Right renal cortex interstitium (tissue), 3 donors: ENCODE results near the gene DACT1. TPM values are rescaled to one million over a fixed set of nuclear protein-coding genes. Genes with fewer than 3 reads are reported as not detected.
"Not testable (repeated sequence)": the region's sequence is repeated elsewhere in the genome, so short reads cannot be mapped to it uniquely, and the experiment has no call there.

Source experiments
- DNase-seq, 3 donors: peaks; one replicate each; pipeline ENCODE4 v3.0.0-alpha.2; 2013; ENCODE audit warnings: low read depth in 3 of 3, low spot score in 2 of 3
- polyA plus RNA-seq, 3 donors: library from polyadenylated mRNA; unstranded; fragments of 120-200 nt; gene quantifications; one replicate each; pipeline ENCODE4 v1.2.1, GENCODE V29; 2013; ENCODE audit not compliant: insufficient read length in 3 of 3

The DACT1 gene, protein sequence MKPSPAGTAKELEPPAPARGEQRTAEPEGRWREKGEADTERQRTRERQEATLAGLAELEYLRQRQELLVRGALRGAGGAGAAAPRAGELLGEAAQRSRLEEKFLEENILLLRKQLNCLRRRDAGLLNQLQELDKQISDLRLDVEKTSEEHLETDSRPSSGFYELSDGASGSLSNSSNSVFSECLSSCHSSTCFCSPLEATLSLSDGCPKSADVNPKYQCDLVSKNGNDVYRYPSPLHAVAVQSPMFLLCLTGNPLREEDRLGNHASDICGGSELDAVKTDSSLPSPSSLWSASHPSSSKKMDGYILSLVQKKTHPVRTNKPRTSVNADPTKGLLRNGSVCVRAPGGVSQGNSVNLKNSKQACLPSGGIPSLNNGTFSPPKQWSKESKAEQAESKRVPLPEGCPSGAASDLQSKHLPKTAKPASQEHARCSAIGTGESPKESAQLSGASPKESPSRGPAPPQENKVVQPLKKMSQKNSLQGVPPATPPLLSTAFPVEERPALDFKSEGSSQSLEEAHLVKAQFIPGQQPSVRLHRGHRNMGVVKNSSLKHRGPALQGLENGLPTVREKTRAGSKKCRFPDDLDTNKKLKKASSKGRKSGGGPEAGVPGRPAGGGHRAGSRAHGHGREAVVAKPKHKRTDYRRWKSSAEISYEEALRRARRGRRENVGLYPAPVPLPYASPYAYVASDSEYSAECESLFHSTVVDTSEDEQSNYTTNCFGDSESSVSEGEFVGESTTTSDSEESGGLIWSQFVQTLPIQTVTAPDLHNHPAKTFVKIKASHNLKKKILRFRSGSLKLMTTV
- 10 to 100 TPM; 28.4 to 39.1 (median 35.5) TPM for polyA plus RNA-seq

DNA sequence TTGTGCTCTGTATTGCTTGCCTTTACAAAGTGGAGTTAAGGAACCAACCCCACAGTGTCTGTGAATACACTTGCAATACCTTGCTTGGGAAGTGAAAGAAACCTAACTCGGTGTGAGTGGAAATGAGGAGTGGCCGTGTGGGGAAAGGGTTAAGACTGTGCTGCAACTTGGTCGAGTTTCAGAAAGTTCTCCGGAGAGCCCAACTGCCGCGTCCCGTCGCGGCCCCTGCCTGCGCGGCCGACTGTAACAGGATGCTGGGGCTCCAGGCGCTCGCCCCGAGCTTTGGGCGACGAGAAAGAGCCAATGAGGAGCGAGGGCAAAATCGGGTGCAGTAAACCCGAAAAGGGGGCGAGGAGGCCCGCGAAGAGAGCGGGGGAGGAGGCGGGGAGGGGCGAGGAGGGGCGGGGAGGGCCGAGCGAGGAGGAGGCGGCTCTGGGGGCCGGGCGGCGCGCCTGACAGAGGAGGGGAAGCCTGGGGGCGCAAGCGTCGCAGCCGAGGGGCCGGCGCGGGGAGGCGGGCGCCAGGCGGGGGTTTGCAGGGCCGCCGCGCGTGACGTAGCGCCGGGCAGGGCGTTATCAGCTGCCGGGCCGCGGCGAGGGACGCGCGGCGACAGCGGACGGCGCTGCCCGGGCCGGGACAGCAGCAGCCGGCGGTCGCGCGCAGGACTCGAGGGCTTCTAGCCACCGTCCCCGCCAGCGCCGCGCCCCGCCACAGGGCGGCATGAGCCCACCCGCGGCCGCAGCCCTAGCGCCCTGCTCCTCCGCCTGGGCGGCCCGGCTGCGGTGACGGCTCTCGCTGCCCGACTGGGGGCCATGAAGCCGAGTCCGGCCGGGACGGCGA lies at the start of gene DACT1:
TSS of gene DACT1 (plus strand) at position 572 of the 840 bp plus-strand sequence. CDS start at position 813, 241 bp downstream.
- peak in 1 of 3 donors; percentile 66 for DNase-seq

DNA sequence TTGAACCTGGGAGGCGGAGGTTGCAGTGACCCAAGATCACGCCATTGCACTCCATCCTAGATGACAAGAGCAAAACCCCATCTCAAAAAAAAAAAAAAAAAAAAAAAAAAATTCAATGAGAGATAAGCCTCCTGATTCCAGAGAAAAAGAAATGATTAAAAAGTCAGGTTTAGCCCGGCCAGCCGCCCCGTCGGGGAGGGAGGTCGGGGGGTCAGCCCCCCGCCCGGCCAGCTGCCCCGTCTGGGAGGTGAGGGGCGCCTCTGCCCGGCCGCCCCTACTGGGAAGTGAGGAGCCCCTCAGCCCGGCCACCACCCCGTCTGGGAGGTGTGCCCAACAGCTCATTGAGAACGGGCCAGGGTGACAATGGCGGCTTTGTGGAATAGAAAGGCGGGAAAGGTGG lies 49.4 kb upstream of the DACT1 start:
- not testable (repeated sequence) for DNase-seq

DNA sequence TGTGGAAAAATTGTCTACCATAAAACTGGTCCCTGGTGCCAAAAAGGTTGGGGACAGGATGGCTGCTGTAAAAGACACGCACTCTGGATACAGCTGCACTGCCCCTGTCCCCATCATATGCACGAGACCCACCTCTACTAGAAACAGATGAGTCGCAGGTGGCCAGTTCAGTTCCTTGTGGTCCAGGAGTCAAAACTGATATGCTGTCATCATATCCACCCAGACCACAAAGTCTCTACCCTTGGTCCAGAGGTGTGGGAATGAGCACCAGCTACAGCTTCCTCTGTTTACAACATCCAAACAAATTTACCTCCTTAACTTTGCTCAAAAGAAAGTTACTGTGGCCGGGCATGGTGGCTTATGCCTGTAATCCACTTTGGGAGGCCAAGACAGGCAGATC lies 43.8 kb upstream of the DACT1 start:
- DNase-seq: no peak

DNA sequence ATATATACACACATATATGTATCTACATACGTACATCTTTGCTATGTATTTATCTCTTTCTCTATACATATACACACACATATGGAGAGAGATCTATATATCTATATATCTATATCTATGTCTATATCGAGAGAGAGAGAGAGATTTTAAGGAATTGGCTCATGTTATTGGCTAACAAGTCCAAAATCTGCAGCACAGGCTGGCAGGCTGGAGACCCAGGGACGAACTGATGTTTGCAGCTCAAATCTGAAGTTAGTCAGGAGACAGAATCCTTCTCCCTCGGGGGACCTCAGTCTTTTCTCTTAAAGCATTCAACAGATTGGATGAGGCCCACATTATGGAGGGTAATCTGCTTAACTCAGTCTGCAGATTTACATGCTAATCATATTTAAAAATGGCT lies 40.7 kb upstream of the DACT1 start:
- DNase-seq: no peak

DNA sequence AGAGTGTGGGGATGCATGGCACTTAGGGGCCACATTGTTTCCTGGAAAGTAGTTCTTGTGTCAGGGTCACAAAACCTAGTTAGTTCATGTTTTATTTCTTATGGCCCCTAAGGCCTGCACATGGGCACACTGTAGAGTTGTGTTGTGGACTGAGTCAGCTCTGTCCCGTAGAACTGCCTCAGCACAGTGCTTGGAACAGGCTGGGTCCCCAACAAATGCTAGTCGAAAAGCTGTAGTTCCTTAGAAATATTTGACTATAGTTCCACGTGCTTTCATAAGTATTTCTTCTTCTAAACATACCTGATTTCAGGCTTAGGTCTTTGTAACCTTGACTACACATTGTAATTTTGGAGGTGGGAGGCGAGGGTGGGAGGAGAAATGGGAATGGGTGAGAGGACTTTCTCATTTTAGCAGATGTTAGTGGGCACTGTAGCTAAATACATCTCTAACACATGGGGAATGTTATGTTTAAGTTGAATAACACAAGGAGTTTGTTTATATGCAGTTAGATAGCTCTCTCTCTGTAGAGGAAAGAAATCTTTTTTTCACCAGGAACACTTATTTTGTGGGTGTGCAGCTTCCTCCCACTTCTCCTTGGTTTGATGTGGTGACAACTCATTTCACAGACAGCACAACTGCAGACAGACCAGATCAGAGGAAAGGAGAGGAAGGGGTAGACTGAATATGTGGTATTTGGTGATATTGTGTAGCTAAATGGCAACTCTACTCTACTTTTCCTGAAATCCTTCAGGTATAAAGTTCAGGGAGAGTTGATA lies 39.5 kb upstream of the DACT1 start:
- no peak for DNase-seq

DNA sequence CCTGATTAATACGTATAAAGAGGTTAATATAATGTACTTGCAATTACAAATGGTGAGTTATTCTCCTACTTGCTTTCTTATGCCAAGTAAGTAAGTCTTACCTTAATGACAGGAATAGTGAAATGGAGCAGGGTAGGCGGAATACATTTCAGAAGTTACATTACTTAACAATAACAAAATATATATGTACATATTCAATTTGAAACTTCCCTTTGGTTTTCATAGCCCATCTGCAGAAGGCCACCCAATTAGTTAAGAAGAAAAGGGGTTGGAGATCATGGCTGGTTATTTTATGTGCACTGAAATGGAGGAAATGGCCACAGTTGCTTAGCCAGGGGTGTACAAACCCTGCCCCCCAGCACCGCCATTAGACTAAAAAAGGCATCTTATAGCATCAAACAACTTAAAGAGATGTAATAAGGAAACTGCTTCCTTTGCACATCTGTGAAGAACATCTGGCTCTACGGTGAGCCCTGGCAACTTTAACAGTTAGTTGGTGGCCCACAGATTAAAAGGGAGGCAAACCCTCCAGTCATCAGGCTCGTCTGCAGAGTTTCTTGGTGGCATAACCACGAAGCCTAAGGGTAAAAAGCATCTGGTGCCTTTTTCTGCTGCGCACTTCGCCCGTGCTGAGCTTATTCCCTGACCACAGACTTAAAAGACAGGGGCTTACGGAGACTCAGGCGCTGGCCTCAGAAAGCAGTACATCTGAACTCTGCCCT lies 38.8 kb upstream of the DACT1 start:
- no peak for DNase-seq

DNA sequence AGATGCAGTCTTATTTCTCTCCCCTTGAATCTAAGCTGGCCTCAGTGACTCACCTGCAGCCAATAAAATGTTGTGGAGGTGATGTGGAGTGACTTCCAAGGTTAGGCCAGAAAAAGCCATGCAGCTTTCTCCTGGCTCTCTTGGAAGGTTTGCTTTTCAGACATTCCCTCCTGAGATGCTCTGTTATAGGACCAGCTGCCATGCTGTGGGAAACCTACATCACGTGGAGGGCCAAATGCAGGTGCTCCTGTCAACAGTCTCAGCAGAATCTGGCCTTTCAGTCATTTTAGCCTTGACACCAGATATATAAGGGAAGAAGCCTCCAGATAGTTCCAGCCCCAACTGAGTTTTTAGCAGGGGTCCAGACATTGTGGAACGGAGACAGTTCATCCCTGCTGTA lies 38.1 kb upstream of the DACT1 start:
- DNase-seq: no peak

DNA sequence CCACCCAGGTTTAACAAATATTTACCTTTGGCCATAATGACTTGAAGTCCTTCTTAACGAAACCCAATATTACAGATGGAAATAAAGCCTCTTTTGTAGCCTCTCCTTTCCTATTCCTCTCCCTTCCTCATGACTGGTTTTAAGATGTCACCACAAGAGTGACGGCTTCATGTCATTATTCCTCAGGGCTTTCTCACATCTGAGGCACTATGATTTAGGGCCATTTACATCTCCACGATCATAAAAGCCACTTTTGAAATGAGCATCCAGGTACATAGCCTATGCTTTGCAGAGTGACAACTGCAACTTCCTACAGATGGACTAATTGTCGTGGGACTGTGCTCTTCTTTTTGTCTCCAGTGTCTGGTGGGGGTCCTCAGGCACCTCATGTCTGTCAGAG lies 32.3 kb upstream of the DACT1 start:
- no peak for DNase-seq

DNA sequence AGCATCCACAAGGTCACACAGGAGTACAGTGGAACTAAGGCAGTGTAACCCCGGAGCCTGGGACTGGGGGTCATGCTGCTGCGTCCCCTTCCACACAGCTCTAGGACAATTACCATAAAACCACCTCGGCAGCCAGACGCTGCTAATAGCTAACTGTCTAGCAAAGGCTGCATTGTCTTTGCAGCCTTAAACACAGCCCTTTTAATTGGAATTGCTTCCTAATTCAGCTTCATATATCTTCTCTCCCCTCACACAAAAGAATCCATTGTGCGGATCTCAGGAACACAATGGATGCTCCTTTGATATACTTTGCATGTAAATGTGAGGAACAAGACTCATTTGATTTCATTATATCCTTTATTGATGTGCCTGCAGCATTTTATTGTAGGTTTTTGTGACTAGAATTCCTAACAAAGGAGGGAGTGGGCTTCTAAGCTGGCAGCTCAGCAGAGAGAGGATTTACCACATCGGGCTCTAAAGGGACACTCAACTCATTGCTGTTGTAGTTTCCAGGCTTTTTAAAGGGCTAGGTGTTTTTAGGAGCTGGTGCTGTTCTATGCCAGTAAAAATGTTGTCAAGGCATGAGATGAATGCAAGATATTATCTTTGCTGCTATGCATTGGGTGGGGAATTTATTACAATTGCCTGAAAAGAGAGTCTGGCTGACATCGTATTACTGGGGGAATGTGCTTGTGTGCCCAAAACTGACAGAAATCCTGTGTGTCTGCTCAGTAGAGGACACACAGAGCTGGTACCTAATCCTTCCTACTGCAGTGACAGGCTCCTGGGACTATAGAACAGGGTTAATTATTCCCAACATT lies 30.4 kb upstream of the DACT1 start:
- DNase-seq: no peak

DNA sequence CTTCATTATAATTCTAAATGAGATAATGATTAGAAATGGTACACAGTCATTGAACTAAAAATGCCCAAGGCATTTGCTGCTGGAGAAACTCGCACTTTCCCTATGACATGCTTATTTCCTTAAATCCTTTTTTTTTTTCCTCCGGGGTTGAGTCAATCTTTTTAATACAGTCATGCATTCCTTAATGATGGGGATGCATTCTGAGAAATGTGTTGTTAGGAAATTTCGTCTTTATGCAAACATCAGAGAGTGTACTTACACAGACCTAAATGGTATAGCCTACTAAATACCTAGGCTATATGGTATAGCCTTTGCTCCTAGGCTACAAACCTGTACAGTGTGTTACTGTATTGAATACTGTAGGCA lies 29.8 kb upstream of the DACT1 start:
- no peak for DNase-seq

DNA sequence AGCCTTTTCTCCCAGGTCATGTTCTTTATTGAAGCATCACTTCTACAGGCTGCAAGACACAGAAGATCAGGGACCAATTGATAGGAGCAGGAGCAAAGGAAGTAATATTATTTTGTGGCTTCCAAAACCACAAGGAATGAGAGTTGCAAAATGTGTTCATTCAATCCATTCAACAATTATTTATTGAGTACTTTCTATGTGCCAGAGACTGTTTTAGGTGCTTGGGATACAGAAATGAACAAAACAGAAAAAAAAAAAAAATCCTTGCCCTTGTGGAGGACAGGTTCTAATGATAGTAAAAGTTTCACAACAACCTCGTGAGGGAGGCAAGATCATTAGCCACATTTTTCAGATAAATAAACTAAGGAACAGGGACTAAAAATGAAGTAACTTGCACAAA lies 20.1 kb upstream of the DACT1 start:
- DNase-seq: no peak

DNA sequence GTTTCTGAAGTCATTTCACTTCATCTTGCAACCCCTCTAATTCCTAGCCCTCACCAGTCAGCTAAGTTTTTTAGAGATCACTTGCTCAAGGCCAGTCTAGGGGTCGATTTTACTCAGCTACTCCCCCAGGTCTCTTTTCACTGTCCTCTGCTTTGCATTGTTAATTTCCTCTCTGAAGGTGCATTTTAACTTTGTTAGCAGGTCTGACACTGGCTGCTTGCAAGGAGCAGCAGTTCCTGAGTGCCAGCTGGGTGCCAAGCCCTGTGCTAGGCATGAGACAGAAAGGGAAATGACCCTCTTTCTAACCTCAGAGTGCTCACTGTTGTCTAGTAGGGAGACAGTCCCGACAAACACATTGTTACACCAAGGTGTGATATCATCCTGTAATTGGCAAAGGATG lies 17.8 kb upstream of the DACT1 start:
- no peak for DNase-seq

DNA sequence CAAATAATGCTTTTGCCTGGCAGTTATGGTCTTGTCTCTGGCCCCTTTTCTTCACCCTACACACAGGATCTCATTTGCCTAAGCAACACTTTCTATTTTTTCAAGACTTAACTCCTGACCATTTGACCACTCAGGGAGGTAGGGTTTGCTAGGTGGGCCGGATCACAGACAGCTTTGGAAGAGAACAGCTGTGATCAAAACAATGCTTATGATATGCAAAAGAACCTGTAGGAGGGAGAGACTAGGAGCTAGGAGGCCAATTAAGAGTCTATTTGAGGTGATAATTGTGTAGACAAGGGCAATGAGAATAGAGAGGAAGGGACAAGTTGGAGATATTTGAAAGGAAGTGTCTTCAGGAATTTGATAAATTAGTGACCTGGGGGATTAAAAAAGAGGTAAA lies 12.3 kb upstream of the DACT1 start:
- DNase-seq: no peak

DNA sequence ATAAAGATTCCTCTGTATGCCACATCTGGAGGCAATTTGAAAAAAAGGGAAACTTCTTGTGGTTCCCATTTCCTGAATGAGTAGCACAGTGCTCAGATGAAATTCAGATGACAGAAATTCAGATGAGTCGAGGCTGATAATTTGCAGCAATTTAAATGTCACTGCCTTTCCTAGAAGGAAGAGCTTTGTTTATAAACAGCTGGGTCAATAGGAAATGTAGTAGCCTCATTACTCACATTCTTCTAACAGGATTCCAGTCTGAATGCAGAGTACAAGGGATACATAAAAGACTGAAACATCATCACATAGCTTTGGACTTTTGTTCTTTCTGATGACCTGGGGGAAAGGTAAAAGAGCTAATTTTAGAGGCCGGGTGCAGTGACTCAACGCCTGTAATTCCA lies 11.3 kb upstream of the DACT1 start:
- DNase-seq: no peak

DNA sequence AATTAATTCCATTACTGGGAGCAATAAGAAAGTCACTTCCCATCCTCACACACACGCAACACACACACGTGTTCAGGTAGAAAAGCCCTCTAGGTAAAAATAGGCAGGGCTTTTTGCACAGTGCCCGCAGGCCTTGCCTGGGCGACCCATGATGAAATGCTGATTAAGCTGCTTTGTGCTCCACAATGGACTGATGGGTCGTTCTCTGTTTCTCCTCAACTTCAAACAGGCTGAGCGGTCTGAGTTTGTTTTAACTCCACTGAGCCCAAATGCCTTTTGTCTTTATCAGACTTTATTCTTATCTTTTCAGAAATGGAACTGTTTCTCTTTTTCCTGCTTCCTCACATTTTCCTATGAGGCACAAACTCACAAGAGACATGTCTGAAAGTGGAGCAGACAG lies 9.4 kb upstream of the DACT1 start:
- DNase-seq: no peak

DNA sequence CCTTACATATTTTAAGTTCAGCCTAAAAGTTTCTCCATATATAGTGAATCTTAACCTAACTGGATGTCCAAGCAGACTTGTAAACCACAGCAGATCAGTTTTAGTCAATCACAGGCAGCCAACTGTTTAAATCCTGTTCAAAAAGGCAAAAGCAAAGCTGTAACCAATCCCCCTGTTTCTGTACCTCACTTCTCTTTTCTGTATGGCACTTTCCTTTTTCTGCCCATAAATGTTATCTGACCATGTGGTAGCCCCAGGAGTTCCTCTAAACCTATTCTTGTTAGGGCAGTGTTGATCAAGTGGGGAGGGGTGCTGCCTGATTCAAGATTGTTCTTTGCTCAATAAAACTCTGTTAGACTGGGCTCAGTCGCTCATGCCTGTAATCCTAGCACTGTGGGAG lies 8.5 kb upstream of the DACT1 start:
- no peak for DNase-seq

DNA sequence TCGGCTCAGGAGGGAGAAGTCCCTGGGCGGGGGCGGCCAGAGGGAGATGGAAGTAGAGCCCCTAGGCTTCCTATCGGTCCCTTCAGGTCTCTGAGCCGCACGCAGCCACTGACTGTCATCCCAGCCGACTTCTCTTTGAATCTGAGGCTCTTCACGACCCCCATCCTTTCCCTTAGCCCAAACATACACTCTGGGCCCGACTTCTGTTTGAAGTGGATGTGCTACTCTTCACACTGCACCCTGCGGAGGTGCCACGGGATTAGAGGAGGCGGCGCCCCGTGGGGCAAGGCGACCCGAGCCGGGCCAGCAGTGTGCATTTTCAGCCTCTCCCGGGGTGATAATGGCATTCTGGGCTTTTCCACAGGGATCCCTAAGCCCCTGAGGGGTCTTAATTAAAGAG lies 6.0 kb upstream of the DACT1 start:
- DNase-seq: no peak

DNA sequence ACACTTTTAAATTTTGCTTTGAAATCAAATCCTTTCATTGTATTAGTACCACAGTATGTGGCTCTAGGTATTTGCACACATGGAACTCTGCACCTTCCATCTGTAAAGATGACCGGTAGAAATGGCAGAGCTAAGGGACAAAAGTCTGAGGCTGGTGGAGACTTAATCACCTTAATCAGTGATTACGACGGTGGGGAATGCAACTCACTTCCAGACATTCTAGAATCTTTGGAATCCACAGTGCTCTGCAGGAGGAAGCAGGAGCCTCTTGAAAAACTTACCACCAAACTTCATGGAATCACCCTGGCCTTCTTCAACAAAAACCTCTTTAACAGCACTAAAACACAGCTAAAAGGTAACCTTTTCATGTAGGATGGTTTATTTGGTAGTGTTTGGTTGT lies 3.9 kb upstream of the DACT1 start:
- DNase-seq: no peak
